Mesangial cell (primary cell): ENCODE results near the gene FOXE3. TPM values are rescaled to one million over a fixed set of nuclear protein-coding genes. Genes with fewer than 3 reads are reported as not detected.

ENCODE experiments used
- total RNA-seq: library from RNA; depleted of rRNA; stranded (reverse); fragments of >200 nt; gene quantifications from 2 replicates; pipeline ENCODE4 v1.2.3, GENCODE V29; 2015

Gene FOXE3
- total RNA-seq: not detected in 2 replicates

GRCh38 chr1:47415728-47416318 is at the start of gene FOXE3:
Gene FOXE3 (plus strand): TSS chr1:47416285. CDS start chr1:47416316, 31 bp downstream.

GRCh38 chr1:47437447-47438164 is 21.5 kb downstream of the FOXE3 start, which contains the start of gene FOXD2:
Gene FOXD2 (plus strand): TSS chr1:47438044. CDS start chr1:47438136, 92 bp downstream.

Other genes with a start within 250 kb of the FOXE3 start
- gene PDZK1IP1, start 226.2 kb upstream of the FOXE3 start, total RNA-seq: 7.3 and 122 TPM in 2 replicates
- 1.5 and 2.9 TPM in 2 replicates for gene TAL1, start 184.1 kb upstream of the FOXE3 start, total RNA-seq
- 3.2 and 22.2 TPM in 2 replicates for gene STIL, start 102.1 kb upstream of the FOXE3 start, total RNA-seq
- 25.9 and 39.8 TPM in 2 replicates for gene CMPK1, start 82.5 kb upstream of the FOXE3 start, total RNA-seq
- 0.16 and 0.51 TPM in 2 replicates for gene FOXD2, start 21.8 kb downstream of the FOXE3 start, total RNA-seq